ENCODE results near the gene ACSM5. TPM values are rescaled to one million over a fixed set of nuclear protein-coding genes. Genes with fewer than 3 reads are reported as not detected.

ACSM5 gene
- total RNA-seq, 1 experiment from 2014 or later, result 0.17 TPM

DNA sequence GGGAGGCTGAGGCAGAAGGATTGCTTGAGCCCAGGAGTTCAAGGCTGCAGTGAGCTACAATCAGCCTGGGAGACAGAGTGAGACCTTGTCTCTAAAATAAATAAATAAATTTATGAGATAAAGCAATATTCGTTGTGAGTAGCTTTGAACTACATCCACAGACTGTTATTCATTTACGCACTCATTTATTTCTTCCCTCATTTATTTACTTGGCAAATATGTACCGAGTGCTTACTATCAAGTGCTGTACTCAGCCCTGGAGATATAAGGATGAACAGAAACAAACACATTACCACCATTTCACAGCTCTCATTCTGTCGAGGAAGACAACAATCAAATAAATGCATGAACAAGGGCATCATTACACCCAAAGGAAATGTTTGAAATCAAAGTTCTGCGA, 32.2 kb upstream of the ACSM5 start (continued):
- TF ChIP-seq IRF2 (CRISPR knock-in tag; IDR thresholded peaks at IDR 0.05; ENCODE audit: borderline replicate concordance, low read depth) (no peak), NR2C2 (CRISPR knock-in tag; IDR thresholded peaks at IDR 0.05) (no peak), PRRX2 (CRISPR knock-in tag; IDR thresholded peaks at IDR 0.05) (no peak)

DNA sequence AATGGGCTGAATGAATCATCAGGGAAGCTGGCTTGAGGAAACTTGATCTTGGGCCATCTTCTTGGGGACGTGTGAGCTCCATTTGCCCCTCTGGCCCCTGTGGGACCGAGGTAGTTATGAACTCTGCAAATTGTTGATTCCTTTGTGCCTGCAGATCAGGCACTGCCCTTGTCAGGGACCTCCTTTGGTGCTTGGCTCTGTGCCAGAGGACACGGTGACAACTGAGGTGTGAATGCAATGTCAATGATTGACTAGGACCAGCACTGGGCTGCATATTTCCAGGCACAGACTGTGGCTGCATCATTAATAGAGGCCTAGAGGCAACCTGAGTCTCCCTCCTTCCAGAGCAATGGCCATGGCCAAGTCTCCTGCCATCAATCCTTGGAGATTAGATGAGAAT, 28.6 kb upstream of the ACSM5 start:
- no peaks in the 10 kb centered on the region for H3K36me3 Mint-ChIP-seq

DNA sequence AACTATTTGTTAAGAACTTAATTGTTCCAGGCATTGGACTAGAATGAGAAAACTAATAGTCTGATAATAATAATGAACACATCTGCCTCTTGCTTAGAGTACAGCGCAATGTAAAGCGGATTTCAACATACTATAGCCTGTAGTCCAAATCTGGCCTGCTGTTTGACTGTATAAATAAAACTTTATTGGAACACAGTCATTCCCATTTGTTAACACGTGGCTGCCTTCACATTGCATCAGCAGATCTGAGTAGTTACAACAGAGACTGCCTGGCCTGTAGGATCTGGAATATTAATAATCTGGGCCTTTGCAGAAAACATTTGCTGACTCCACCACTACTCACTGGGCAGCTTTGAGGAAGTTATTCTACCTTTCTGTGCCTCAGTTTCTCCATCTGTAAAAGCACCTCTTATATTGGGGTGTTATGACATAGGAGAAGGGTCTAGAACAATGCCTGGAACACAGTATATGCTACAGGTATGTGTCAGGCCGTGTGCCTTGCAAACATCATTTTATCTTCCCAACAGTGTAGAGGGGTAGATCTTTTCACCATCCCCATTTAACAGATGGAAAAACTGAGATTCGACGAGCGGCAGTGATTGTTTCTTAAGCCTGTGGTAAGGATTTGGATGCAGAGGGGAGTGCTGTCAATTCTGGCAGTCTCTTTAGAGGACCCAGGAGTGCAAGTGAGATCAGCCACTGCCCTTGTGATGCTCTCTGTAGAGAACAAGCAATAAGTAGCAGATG, 27.0 kb upstream of the ACSM5 start:
- POLR2A ChIA-PET, result interaction anchor here (1.6 kb wide), 1 partner anchor 82 kb away, joined by 3 read pairs; no protein-coding TSS in a partner anchor
- TF ChIP-seq, protein P1, sequence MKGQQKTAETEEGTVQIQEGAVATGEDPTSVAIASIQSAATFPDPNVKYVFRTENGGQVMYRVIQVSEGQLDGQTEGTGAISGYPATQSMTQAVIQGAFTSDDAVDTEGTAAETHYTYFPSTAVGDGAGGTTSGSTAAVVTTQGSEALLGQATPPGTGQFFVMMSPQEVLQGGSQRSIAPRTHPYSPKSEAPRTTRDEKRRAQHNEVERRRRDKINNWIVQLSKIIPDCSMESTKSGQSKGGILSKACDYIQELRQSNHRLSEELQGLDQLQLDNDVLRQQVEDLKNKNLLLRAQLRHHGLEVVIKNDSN (CRISPR knock-in tag; IDR thresholded peaks at IDR 0.05), result no peak
- peak; percentile 54; the same call in 1 of the 2 replicates for TF ChIP-seq GABPB1 (CRISPR knock-in tag; IDR thresholded peaks at IDR 0.05)
- TF ChIP-seq, protein P2, sequence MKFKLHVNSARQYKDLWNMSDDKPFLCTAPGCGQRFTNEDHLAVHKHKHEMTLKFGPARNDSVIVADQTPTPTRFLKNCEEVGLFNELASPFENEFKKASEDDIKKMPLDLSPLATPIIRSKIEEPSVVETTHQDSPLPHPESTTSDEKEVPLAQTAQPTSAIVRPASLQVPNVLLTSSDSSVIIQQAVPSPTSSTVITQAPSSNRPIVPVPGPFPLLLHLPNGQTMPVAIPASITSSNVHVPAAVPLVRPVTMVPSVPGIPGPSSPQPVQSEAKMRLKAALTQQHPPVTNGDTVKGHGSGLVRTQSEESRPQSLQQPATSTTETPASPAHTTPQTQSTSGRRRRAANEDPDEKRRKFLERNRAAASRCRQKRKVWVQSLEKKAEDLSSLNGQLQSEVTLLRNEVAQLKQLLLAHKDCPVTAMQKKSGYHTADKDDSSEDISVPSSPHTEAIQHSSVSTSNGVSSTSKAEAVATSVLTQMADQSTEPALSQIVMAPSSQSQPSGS (CRISPR knock-in tag; IDR thresholded peaks at IDR 0.05; ENCODE audit: borderline replicate concordance, low read depth), result no peak

More for the DNA sequence above, 28.6 kb upstream of the ACSM5 start:
- TF ChIP-seq PRRX2 (CRISPR knock-in tag; IDR thresholded peaks at IDR 0.05) (no peak), ZNF121 (CRISPR knock-in tag; IDR thresholded peaks at IDR 0.05) (no peak)
- H3K27me3 Mint-ChIP-seq (ENCODE audit: low read depth), result no peaks in the 10 kb centered on the region
- H3K4me3 Mint-ChIP-seq, result no peak overlapping the region
- no peak for DNase-seq (ENCODE audit: low spot score)
- H3K9me3 Mint-ChIP-seq, result no peaks in the 10 kb centered on the region
- ATAC-seq, result no peak
- CTCF ChIA-PET, result interaction anchor here (0.7 to 2.8 kb wide), 3 partner anchors 32 to 780 kb away, joined by 3 to 8 read pairs (median 5); no protein-coding TSS in a partner anchor
- POLR2A ChIA-PET, result no interaction called here
- no peaks in the 10 kb centered on the region; the same call in 1 of the 2 replicates for H3K4me1 Mint-ChIP-seq
- no peak overlapping the region for H3K27ac Mint-ChIP-seq

DNA sequence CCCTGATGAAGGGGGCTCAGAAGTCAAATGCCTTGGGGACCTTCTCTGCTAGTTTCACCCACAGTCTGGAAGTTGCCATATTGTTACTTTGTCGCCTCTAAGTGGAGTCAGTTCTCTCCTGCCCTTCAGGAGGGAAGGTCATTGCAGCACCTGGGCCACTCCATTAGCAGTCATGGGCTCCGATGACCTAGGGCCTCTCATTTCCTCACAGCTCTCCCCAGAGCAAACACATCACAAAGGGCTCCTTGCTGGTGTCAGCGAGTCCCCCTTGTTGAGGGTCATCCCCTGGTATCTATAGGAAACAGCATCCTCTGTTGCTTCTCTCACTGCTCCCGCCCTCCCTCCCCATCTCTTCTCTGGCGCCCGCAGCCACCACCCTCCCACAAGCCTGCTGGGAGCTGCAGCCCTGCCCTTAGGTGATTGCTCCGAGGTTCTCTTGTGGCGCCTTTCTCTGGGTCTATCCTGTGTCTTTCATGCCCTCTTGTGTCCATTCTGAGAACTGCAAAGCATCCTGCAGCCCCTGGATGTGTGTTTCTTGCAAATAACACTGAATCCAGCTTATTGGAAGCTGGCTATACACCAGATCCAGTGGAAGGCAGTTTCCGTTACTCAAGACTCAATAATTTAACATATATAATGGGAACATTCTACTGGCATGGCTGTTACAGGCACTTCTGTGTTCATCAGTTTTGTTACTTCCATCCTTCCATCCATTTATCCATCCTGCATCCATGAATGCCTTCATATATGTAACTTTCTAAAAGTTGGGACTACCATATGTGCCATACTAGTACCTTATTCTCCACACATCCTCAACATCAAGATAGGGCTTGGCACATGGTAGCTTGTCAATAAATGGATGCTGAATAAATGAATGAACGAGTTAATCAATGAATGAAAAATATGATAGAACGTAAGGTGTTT, 26.0 kb upstream of the ACSM5 start:
- H3K4me3 Mint-ChIP-seq, result no peak overlapping the region
- peaks cover 9% of the 10 kb centered on the region for H3K4me1 Mint-ChIP-seq
- ATAC-seq (peak; percentile 96), DNase-seq (ENCODE audit: low spot score) (peak; percentile 80)
- ChIA-PET POLR2A (interaction anchor here (1.6 kb wide), 1 partner anchor 83 kb away, joined by 3 read pairs; no protein-coding TSS in a partner anchor), CTCF (interaction anchor here (0.7 to 4.1 kb wide), 28 partner anchors 10 to 800 kb away, joined by 3 to 159 read pairs (median 4); no protein-coding TSS in a partner anchor)
- H3K27me3 Mint-ChIP-seq (ENCODE audit: low read depth), result no peaks in the 10 kb centered on the region
- H3K27ac Mint-ChIP-seq, result no peak overlapping the region
- TF ChIP-seq, protein P3, sequence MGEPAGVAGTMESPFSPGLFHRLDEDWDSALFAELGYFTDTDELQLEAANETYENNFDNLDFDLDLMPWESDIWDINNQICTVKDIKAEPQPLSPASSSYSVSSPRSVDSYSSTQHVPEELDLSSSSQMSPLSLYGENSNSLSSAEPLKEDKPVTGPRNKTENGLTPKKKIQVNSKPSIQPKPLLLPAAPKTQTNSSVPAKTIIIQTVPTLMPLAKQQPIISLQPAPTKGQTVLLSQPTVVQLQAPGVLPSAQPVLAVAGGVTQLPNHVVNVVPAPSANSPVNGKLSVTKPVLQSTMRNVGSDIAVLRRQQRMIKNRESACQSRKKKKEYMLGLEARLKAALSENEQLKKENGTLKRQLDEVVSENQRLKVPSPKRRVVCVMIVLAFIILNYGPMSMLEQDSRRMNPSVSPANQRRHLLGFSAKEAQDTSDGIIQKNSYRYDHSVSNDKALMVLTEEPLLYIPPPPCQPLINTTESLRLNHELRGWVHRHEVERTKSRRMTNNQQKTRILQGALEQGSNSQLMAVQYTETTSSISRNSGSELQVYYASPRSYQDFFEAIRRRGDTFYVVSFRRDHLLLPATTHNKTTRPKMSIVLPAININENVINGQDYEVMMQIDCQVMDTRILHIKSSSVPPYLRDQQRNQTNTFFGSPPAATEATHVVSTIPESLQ (CRISPR knock-in tag; IDR thresholded peaks at IDR 0.05), result no peak
- TF ChIP-seq, protein P4, sequence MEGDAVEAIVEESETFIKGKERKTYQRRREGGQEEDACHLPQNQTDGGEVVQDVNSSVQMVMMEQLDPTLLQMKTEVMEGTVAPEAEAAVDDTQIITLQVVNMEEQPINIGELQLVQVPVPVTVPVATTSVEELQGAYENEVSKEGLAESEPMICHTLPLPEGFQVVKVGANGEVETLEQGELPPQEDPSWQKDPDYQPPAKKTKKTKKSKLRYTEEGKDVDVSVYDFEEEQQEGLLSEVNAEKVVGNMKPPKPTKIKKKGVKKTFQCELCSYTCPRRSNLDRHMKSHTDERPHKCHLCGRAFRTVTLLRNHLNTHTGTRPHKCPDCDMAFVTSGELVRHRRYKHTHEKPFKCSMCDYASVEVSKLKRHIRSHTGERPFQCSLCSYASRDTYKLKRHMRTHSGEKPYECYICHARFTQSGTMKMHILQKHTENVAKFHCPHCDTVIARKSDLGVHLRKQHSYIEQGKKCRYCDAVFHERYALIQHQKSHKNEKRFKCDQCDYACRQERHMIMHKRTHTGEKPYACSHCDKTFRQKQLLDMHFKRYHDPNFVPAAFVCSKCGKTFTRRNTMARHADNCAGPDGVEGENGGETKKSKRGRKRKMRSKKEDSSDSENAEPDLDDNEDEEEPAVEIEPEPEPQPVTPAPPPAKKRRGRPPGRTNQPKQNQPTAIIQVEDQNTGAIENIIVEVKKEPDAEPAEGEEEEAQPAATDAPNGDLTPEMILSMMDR (IDR thresholded peaks at IDR 0.05), result peak; percentile 62
- H3K36me3 Mint-ChIP-seq, result no peaks in the 10 kb centered on the region
- H3K9me3 Mint-ChIP-seq, result no peaks in the 10 kb centered on the region

More for the DNA sequence above, 27.0 kb upstream of the ACSM5 start:
- H3K27ac Mint-ChIP-seq, result no peak overlapping the region
- ATAC-seq, result no peak
- peaks cover 9% of the 10 kb centered on the region for H3K4me1 Mint-ChIP-seq
- no peaks in the 10 kb centered on the region for H3K36me3 Mint-ChIP-seq
- no peak for DNase-seq (ENCODE audit: low spot score)
- no peaks in the 10 kb centered on the region for H3K27me3 Mint-ChIP-seq (ENCODE audit: low read depth)
- H3K4me3 Mint-ChIP-seq, result no peak overlapping the region
- CTCF ChIA-PET, result interaction anchor here (0.8 to 4.1 kb wide), 14 partner anchors 16 to 799 kb away, joined by 3 to 159 read pairs (median 8); no protein-coding TSS in a partner anchor
- H3K9me3 Mint-ChIP-seq, result no peaks in the 10 kb centered on the region

All from WTC11 (cell line).